Adrenal gland (tissue), 12 donors: ENCODE measurements around the gene PIEZO1. TPM values are rescaled to one million over a fixed set of nuclear protein-coding genes. Genes with fewer than 3 reads are reported as not detected.

Experiments used
- DNase-seq, 7 donors: peaks; one replicate each; pipeline ENCODE4 v3.0.0-alpha.2; 2019 to 2020
- H3K27ac ChIP-seq, 5 donors: fragments of 200-600 bp; sonication (generic) in 4 of 5; 1 replicate in 3 of 5; 2 replicates in 2 of 5; pipeline versions ENCODE4 v1.5.1 to v1.8.0; 2016 to 2020; ENCODE audit warnings: mild to moderate bottlenecking in 1 of 5
- H3K27me3 ChIP-seq: fragments of 200-600 bp; 2 replicates; pipeline ENCODE4 v1.8.0; 2021
- H3K36me3 ChIP-seq, 2 donors: fragments of 200-600 bp; replicated peaks in 1 of 2; 1 replicate in 1 of 2; 2 replicates in 1 of 2; pipeline versions ENCODE4 v1.5.1 to v1.8.0; 2018 to 2022
- H3K4me1 ChIP-seq, 2 donors: fragments of 200-600 bp; replicated peaks in 1 of 2; 1 replicate in 1 of 2; 2 replicates in 1 of 2; pipeline versions ENCODE4 v1.5.1 to v1.8.0; 2018 to 2021
- H3K4me3 ChIP-seq, 4 donors: fragments of 200-600 bp; sonication (generic) in 3 of 4; one replicate each; pipeline ENCODE4 v1.5.1; 2016 to 2018
- H3K9me3 ChIP-seq, 3 donors: fragments of 200-600 bp; sonication (generic) in 1 of 3; replicated peaks in 1 of 3; 1 replicate in 2 of 3; 2 replicates in 1 of 3; pipeline versions ENCODE4 v1.5.1 to v1.8.0; 2016 to 2021
- CTCF ChIP-seq, 6 experiments: fragments of 450-650 bp in 4 of 6; fragments of 200-600 bp in 2 of 6; sonication (generic) in 1 of 6; IDR thresholded peaks; 1 replicate in 5 of 6; 2 replicates in 1 of 6; pipeline versions ENCODE4 v1.5.1 to v1.8.0; 2016 to 2021; ENCODE audit warnings: antibody characterized with exemption in 6 of 6, mild to moderate bottlenecking in 2 of 6, moderate library complexity in 1 of 6
- POLR2A ChIP-seq, 2 donors: fragments of 450-650 bp; IDR thresholded peaks; one replicate each; pipeline ENCODE4 v1.6.1; 2017; ENCODE audit warnings: antibody characterized with exemption in 2 of 2, mild to moderate bottlenecking in 2 of 2, moderate library complexity in 1 of 2
- WGBS, 4 donors: extraction: QIAGEN DNeasy Blood & Tissue Kit in 2 of 4; methylation state at CpG; one replicate each; pipeline versions ENCODE4 v1.1.5 to v1.1.7; 2013 to 2017; 5-methylcytosine and 5-hydroxymethylcytosine counted together
- intact Hi-C, 2 donors: fragments of 100-400 bp; cut with DNase I; formaldehyde crosslinking; loops; one replicate each; pipeline versions ENCODE4 v1.14.1 to v1.15.0; 2022 to 2023
- polyA plus RNA-seq, 3 donors: library from polyadenylated mRNA; stranded (reverse); fragments of 200-250 nt in 2 of 3; fragments of 350-450 nt in 1 of 3; fragmentation: Illumina TruSeq in 1 of 3; extraction: RNeasy Lipid Tissue Mini Kit (QIAGEN cat#74804) in 1 of 3; gene quantifications; one replicate each; pipeline ENCODE4 v1.2.3, GENCODE V29; 2013 to 2014
- total RNA-seq, 9 donors: library from RNA; depleted of rRNA in 4 of 9; stranded (reverse); fragments of >200 nt in 4 of 9; fragments of 120-200 nt in 1 of 9; fragmentation: NEBNext Ultra II Directional in 1 of 9; extraction: Animal tissue kit (Norgen Biotek cat#: 25700) in 1 of 9; gene quantifications; one replicate each; pipeline versions ENCODE4 v1.1.0 to v1.2.4, GENCODE V29; 2013 to 2023
- donor health status: healthy with polysubstance abuse.
- donor health status: Bipolar disorder and iron deficiency.
- donor health status: DM: yes; HTN: yes; CAD: no.
- donor health status: DM: no; HTN: no; CAD: no.
- donor health status: DM: no; HTN: no; CAD: no.
- donor health status: DM: yes; HTN: yes; CAD: no.

The PIEZO1 gene
- total and polyA plus RNA-seq, 12 donors, result 7.9 to 327 (median 92.4) TPM

- H3K36me3 ChIP-seq, result no peaks in the 10 kb centered on the region
- intact Hi-C loops, result no loop called here
- peak in 4 of 7 donors; percentile 59 to 78 (median 63) for DNase-seq
- no peak overlapping the region for H3K4me3 ChIP-seq
- WGBS, 4 donors, result 31 to 40% (median 34%) methylated on average over 8 to 21 of the region's 21 CpGs
- H3K27ac ChIP-seq, result peak overlapping the region in 3 of 5 donors; percentile 51 to 83 (median 62)
- H3K9me3 ChIP-seq, result no peaks in the 10 kb centered on the region
- peaks cover 16% of the 10 kb centered on the region for H3K27me3 ChIP-seq
- peaks cover 13 to 25% of the 10 kb centered on the region in 2 donors for H3K4me1 ChIP-seq
- no peak for TF ChIP-seq CTCF (IDR thresholded peaks at IDR 0.05)
- no peak for TF ChIP-seq POLR2A (IDR thresholded peaks at IDR 0.05)
Measured at GRCh38 chr16:88681709-88682451, 103.1 kb downstream of the PIEZO1 start.

GRCh38 chr16:88681084-88681680 lies 103.8 kb downstream of the PIEZO1 start:
- Histone ChIP-seq H3K36me3 (no peaks in the 10 kb centered on the region), H3K4me1 (peaks cover 6 to 18% of the 10 kb centered on the region in 2 donors), H3K27ac (no peak overlapping the region), H3K27me3 (peaks cover 16% of the 10 kb centered on the region), H3K9me3 (no peaks in the 10 kb centered on the region), H3K4me3 (no peak overlapping the region)
- peak in 1 of 7 donors; percentile 42 for DNase-seq
- 27 to 36% (median 32%) methylated on average over 13 to 31 of the region's 31 CpGs for WGBS, 4 donors
- TF ChIP-seq POLR2A (IDR thresholded peaks at IDR 0.05) (no peak), CTCF (IDR thresholded peaks at IDR 0.05) (peak in 1 of 6 experiments; percentile 28)
- intact Hi-C loops, result no loop called here

GRCh38 chr16:88680554-88681083 lies 104.4 kb downstream of the PIEZO1 start:
- peaks cover under 1 to 13% of the 10 kb centered on the region in 2 donors for H3K4me1 ChIP-seq
- intact Hi-C loops, result no loop called here
- peaks cover 16% of the 10 kb centered on the region for H3K27me3 ChIP-seq
- no peaks in the 10 kb centered on the region for H3K9me3 ChIP-seq
- WGBS, 4 donors, result 71 to 77% (median 75%) methylated on average over 5 of the region's 5 CpGs
- H3K36me3 ChIP-seq, result no peaks in the 10 kb centered on the region
- TF ChIP-seq POLR2A (IDR thresholded peaks at IDR 0.05) (no peak), CTCF (IDR thresholded peaks at IDR 0.05) (no peak)
- H3K4me3 ChIP-seq, result no peak overlapping the region
- DNase-seq, result no peak
- no peak overlapping the region for H3K27ac ChIP-seq

DNA sequence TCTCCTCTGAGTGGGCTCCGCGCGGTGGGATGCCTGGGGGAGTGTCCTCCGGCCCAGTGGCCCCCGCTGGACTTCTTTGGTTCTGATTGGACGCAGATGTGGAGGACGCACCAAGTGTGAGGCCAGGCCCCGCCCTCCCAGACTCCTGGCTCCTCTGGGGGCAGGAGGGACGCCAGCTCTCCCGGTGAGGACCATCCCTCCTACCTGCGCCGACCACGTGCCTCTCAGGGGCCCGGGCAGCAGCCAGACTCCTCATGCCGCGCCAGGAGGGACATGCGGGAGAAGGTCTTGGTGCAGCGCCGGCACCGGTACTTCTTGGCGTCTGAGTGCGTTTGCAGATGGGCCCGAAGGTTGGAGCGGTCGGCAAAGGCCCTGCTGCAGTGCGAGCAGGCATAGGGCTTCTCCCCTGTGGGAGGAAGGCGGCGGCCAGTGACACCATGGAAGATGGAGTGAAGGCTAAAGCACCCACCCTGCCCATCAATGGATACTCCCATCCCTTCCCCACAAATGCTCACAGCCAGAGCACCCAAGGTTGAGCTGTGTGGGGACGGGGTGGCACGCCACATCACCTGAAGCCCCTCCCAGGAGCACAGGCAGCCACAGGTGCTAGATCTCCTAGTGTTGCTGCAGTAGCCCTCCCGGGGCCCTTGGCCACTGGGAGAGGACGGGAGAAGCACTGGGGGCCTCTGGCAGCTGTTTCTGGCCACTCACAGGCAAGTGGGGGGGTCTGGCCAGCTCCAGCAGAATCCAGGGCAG lies 106.6 kb downstream of the PIEZO1 start:
- Histone ChIP-seq H3K4me3 (no peak overlapping the region), H3K27ac (no peak overlapping the region), H3K9me3 (no peaks in the 10 kb centered on the region), H3K4me1 (peaks cover 0 to 4% of the 10 kb centered on the region in 2 donors), H3K36me3 (no peaks in the 10 kb centered on the region), H3K27me3 (peaks cover 16% of the 10 kb centered on the region)
- TF ChIP-seq CTCF (IDR thresholded peaks at IDR 0.05), result no peak
- no peak for TF ChIP-seq POLR2A (IDR thresholded peaks at IDR 0.05)
- 28 to 58% (median 51%) methylated on average over 4 to 32 of the region's 32 CpGs for WGBS, 4 donors
- intact Hi-C loops, result no loop called here
- no peak for DNase-seq
